Measurements from ENCODE around the gene RBM44. TPM values are rescaled to one million over a fixed set of nuclear protein-coding genes. Genes with fewer than 3 reads are reported as not detected.

The RBM44 gene
- polyA plus RNA-seq, 1 donor from 2014 or later: 2.5 TPM

GRCh38 chr2:237824085-237824484 is 25.5 kb downstream of the RBM44 start:
- Histone ChIP-seq H3K9ac (ENCODE audit: low read length) (no peak overlapping the region), H3K36me3 (ENCODE audit: insufficient read depth, low read length) (no peaks in the 10 kb centered on the region), H3K79me2 (replicated peaks; ENCODE audit: insufficient read depth, low read length) (no peaks in the 10 kb centered on the region), H3K4me2 (ENCODE audit: low read length) (no peak overlapping the region), H3K9me3 (ENCODE audit: low read length) (no peaks in the 10 kb centered on the region), H3K27ac (ENCODE audit: low read length) (no peak overlapping the region), H3K27me3 (ENCODE audit: insufficient read depth, low read depth, low read length) (no peaks in the 10 kb centered on the region), H4K20me1 (ENCODE audit: insufficient read depth) (no peaks in the 10 kb centered on the region), H3K4me3 (ENCODE audit: low read length) (no peak overlapping the region), H3F3A (ENCODE audit: insufficient read depth, low read length, poor library complexity, severe bottlenecking) (no peaks in the 10 kb centered on the region), H3K9me2 (ENCODE audit: insufficient read depth, low read length) (no peaks in the 10 kb centered on the region), H2AFZ (ENCODE audit: low read depth, low read length) (no peak overlapping the region)
- TF ChIP-seq SMC3 (conservative IDR thresholded peaks at IDR 0.05; ENCODE audit: poor library complexity): no peak
- no peak for TF ChIP-seq EZH2 (IDR thresholded peaks at IDR 0.05; ENCODE audit: borderline replicate concordance, insufficient read depth, low read length, poor library complexity, severe bottlenecking)
- no peak for TF ChIP-seq TAF1 (IDR thresholded peaks at IDR 0.05; ENCODE audit: low read depth)
- no peak for TF ChIP-seq POLR2AphosphoS5 (IDR thresholded peaks at IDR 0.05)
- TF ChIP-seq EP300 (conservative IDR thresholded peaks at IDR 0.05; ENCODE audit: poor library complexity, severe bottlenecking): no peak
- no peak for TF ChIP-seq MXI1 (conservative IDR thresholded peaks at IDR 0.05; ENCODE audit: poor library complexity, severe bottlenecking)
- TF ChIP-seq, protein P1, sequence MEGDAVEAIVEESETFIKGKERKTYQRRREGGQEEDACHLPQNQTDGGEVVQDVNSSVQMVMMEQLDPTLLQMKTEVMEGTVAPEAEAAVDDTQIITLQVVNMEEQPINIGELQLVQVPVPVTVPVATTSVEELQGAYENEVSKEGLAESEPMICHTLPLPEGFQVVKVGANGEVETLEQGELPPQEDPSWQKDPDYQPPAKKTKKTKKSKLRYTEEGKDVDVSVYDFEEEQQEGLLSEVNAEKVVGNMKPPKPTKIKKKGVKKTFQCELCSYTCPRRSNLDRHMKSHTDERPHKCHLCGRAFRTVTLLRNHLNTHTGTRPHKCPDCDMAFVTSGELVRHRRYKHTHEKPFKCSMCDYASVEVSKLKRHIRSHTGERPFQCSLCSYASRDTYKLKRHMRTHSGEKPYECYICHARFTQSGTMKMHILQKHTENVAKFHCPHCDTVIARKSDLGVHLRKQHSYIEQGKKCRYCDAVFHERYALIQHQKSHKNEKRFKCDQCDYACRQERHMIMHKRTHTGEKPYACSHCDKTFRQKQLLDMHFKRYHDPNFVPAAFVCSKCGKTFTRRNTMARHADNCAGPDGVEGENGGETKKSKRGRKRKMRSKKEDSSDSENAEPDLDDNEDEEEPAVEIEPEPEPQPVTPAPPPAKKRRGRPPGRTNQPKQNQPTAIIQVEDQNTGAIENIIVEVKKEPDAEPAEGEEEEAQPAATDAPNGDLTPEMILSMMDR (IDR thresholded peaks at IDR 0.05; ENCODE audit: poor library complexity, severe bottlenecking): no peak
- TF ChIP-seq RAD21 (conservative IDR thresholded peaks at IDR 0.05): no peak
- no peak for TF ChIP-seq REST (IDR thresholded peaks at IDR 0.05; ENCODE audit: borderline replicate concordance)

DNA sequence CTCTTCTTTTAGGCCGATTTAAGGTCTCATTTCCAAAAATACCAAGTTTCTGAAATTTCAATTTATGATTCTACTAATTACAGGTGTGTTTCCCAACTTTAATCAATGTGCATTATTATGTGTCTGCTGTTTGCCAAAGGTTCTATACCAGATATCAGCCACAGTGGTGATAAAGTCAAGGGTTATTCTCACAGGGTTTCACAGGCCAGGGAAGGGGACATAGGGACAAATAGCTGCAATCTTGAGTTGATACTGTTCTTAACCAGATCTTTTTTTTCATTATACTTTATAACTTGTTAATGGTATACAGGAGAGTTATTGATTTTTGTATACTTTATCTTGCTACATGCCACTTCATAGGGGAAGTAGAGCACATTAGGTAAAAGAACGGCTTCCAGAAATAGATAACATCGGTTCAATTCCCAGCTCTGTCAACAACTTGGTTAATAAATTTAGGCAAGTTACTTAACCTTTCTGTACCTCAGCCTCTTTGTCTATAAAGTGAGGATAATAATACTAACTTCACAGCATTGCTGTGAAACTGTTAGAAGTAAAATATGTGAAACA is 28.9 kb downstream of the RBM44 start:
- H3K27ac ChIP-seq (ENCODE audit: low read length): no peak overlapping the region
- H3K9ac ChIP-seq (ENCODE audit: low read length): no peak overlapping the region
- H3K4me3 ChIP-seq (ENCODE audit: low read length): no peak overlapping the region
- H3K27me3 ChIP-seq (ENCODE audit: insufficient read depth, low read depth, low read length): no peaks in the 10 kb centered on the region
- no peaks in the 10 kb centered on the region for H3K79me2 ChIP-seq (replicated peaks; ENCODE audit: insufficient read depth, low read length)
- no peak for TF ChIP-seq MXI1 (conservative IDR thresholded peaks at IDR 0.05; ENCODE audit: poor library complexity, severe bottlenecking)
- TF ChIP-seq POLR2AphosphoS5 (IDR thresholded peaks at IDR 0.05): no peak
- no peak for TF ChIP-seq EZH2 (IDR thresholded peaks at IDR 0.05; ENCODE audit: borderline replicate concordance, insufficient read depth, low read length, poor library complexity, severe bottlenecking)
- TF ChIP-seq SMC3 (conservative IDR thresholded peaks at IDR 0.05; ENCODE audit: poor library complexity): no peak
- no peak for TF ChIP-seq RAD21 (conservative IDR thresholded peaks at IDR 0.05)
- no peak for TF ChIP-seq TAF1 (IDR thresholded peaks at IDR 0.05; ENCODE audit: low read depth)
- no peak for TF ChIP-seq EP300 (conservative IDR thresholded peaks at IDR 0.05; ENCODE audit: poor library complexity, severe bottlenecking)
- TF ChIP-seq REST (IDR thresholded peaks at IDR 0.05; ENCODE audit: borderline replicate concordance): no peak
- TF ChIP-seq, protein P1 (IDR thresholded peaks at IDR 0.05; ENCODE audit: poor library complexity, severe bottlenecking): no peak
- H3K4me2 ChIP-seq (ENCODE audit: low read length): no peak overlapping the region
- H3K9me2 ChIP-seq (ENCODE audit: insufficient read depth, low read length): no peaks in the 10 kb centered on the region
- no peaks in the 10 kb centered on the region for H4K20me1 ChIP-seq (ENCODE audit: insufficient read depth)
- no peaks in the 10 kb centered on the region for H3K36me3 ChIP-seq (ENCODE audit: insufficient read depth, low read length)
- no peak overlapping the region for H2AFZ ChIP-seq (ENCODE audit: low read depth, low read length)
- no peaks in the 10 kb centered on the region for H3F3A ChIP-seq (ENCODE audit: insufficient read depth, low read length, poor library complexity, severe bottlenecking)
- no peaks in the 10 kb centered on the region for H3K9me3 ChIP-seq (ENCODE audit: low read length)

All from neural cell (in vitro differentiated cells).